HCT116 (cell line): ENCODE measurements around the gene CLCN5. TPM values are rescaled to one million over a fixed set of nuclear protein-coding genes. Genes with fewer than 3 reads are reported as not detected.

Experiments used
- ATAC-seq: fragments of 200-7000 bp; cut with Tn5 transposase; 2 replicates; pipeline ENCODE4 v1.9.1; 2020; ENCODE audit warnings: mild to moderate bottlenecking, moderate library complexity
- BruUV-seq: library from RNA; stranded (reverse); fragments of 400-500 nt; replicated peaks from 2 replicates; lab custom pipeline; 2021; lab: Mats Ljungman, UMichigan
- CTCF ChIA-PET: fragments of 300-600 bp; sonication (Branson Sonifier 250); formaldehyde crosslinking; loops from one replicate; lab custom pipeline; 2021; ENCODE audit warnings: antibody characterized with exemption; lab: Charles Lee
- POLR2A ChIA-PET: fragments of 300-600, 350-600 bp; sonication (Branson Sonifier 250); formaldehyde crosslinking; loops from one replicate; lab custom pipeline; 2021; ENCODE audit warnings: antibody characterized with exemption; lab: Charles Lee
- RAD21 ChIA-PET, 2 experiments: fragments of 300-600 bp; sonication (Branson Sonifier 250); formaldehyde crosslinking; loops; one replicate each; lab custom pipeline; 2023; ENCODE audit warnings: low total read pairs in 2 of 2; ENCODE audit not compliant: uncharacterized antibody in 2 of 2, unreplicated experiment in 2 of 2, low non-redundant PET in 1 of 2; lab: Charles Lee
- DNase-seq: peaks from one replicate; pipeline ENCODE4 v3.0.0-alpha.2; 2010; ENCODE audit warnings: low read depth, low spot score
- H2AFZ ChIP-seq: fragments of 200-600 bp; shearing (Covaris generic), sonication (generic); 2 replicates; pipeline ENCODE4 v1.6.1; 2017; ENCODE audit warnings: low read depth, mixed run types, mixed read lengths, antibody characterized with exemption, low read length; ENCODE audit not compliant: poor library complexity, severe bottlenecking
- H3K27ac ChIP-seq: 2 replicates; pipeline ENCODE4 v1.5.1; 2012; ENCODE audit warnings: low read depth, low read length
- H3K27me3 ChIP-seq: fragments of 200-600 bp; sonication (generic); 2 replicates; pipeline ENCODE4 v1.6.1; 2016; ENCODE audit warnings: mixed run types, low read length, mixed read lengths; ENCODE audit not compliant: insufficient read depth
- H3K36me3 ChIP-seq, 2 experiments: fragments of 200-500 bp in 1 of 2; fragments of 200-600 bp in 1 of 2; sonication (Bioruptor generic) in 1 of 2; sonication (generic) in 1 of 2; 2 replicates each; pipeline versions ENCODE4 v1.5.1 to v1.6.1; 2014 to 2016; ENCODE audit warnings: low read length in 2 of 2, inconsistent platforms in 1 of 2, mixed read lengths in 1 of 2, mixed run types in 1 of 2; ENCODE audit not compliant: insufficient read depth in 2 of 2, control insufficient read depth in 1 of 2
- H3K4me1 ChIP-seq, 2 experiments: fragments of 200-600 bp in 1 of 2; sonication (generic) in 1 of 2; 2 replicates each; pipeline versions ENCODE4 v1.5.1 to v1.6.1; 2012 to 2017; ENCODE audit warnings: low read length in 2 of 2, inconsistent platforms in 1 of 2, mild to moderate bottlenecking in 1 of 2, mixed read lengths in 1 of 2, mixed run types in 1 of 2, moderate library complexity in 1 of 2; ENCODE audit not compliant: insufficient read depth in 2 of 2, control insufficient read depth in 1 of 2
- H3K4me2 ChIP-seq: fragments of 200-600 bp; sonication (generic); 2 replicates; pipeline ENCODE4 v1.6.1; 2017; ENCODE audit warnings: mixed run types, low read length, mixed read lengths
- H3K4me3 ChIP-seq, 2 experiments: fragments of 200-600 bp in 1 of 2; sonication (generic) in 1 of 2; replicated peaks in 1 of 2; 2 replicates each; pipeline ENCODE4 v1.5.1; 2011 to 2016; ENCODE audit warnings: low read length in 2 of 2, control low read depth in 1 of 2, low read depth in 1 of 2, mild to moderate bottlenecking in 1 of 2, mixed read lengths in 1 of 2, mixed run types in 1 of 2
- H3K79me2 ChIP-seq: fragments of 200-600 bp; sonication (generic); 2 replicates; pipeline ENCODE4 v1.6.1; 2017; ENCODE audit warnings: mild to moderate bottlenecking, mixed run types, low read length, moderate library complexity, mixed read lengths; ENCODE audit not compliant: insufficient read depth
- H3K9ac ChIP-seq: fragments of 200-600 bp; sonication (generic); 2 replicates; pipeline ENCODE4 v1.6.1; 2016; ENCODE audit warnings: low read length, mixed read lengths
- H3K9me2 ChIP-seq: fragments of 200-600 bp; sonication (generic), shearing (Covaris generic); 2 replicates; pipeline ENCODE4 v1.6.1; 2017; ENCODE audit warnings: mixed run types, mild to moderate bottlenecking, moderate library complexity; ENCODE audit not compliant: insufficient read depth
- H3K9me3 ChIP-seq, 2 experiments: fragments of 200-500 bp in 1 of 2; fragments of 200-600 bp in 1 of 2; sonication (Bioruptor generic) in 1 of 2; sonication (generic) in 1 of 2; 2 replicates each; pipeline ENCODE4 v1.6.1; 2014 to 2017; ENCODE audit warnings: low read length in 2 of 2, mixed read lengths in 2 of 2, inconsistent platforms in 1 of 2, low read depth in 1 of 2, mild to moderate bottlenecking in 1 of 2, mixed run types in 1 of 2, moderate library complexity in 1 of 2; ENCODE audit not compliant: control insufficient read depth in 1 of 2, insufficient read depth in 1 of 2
- H4K20me1 ChIP-seq: fragments of 200-600 bp; sonication (generic), shearing (Covaris generic); 2 replicates; pipeline ENCODE4 v1.6.1; 2017; ENCODE audit warnings: mixed run types, mild to moderate bottlenecking, moderate library complexity; ENCODE audit not compliant: insufficient read depth
- CBX3 ChIP-seq: IDR thresholded peaks from 2 replicates; pipeline ENCODE4 v1.6.1; 2012; ENCODE audit warnings: low read depth
- CEBPB ChIP-seq: IDR thresholded peaks from 2 replicates; pipeline ENCODE4 v1.6.1; 2012; ENCODE audit warnings: low read depth
- ELF1 ChIP-seq: IDR thresholded peaks from 2 replicates; pipeline ENCODE4 v1.6.1; 2012; ENCODE audit warnings: low read depth, borderline replicate concordance
- EZH2 ChIP-seq: fragments of 200-600 bp; sonication (generic); IDR thresholded peaks from 2 replicates; pipeline ENCODE4 v1.6.1; 2017; ENCODE audit warnings: antibody characterized with exemption, mixed run types
- EZH2phosphoT487 ChIP-seq: fragments of 200-600 bp; IDR thresholded peaks from 2 replicates; pipeline ENCODE4 v1.6.1; 2018; ENCODE audit warnings: antibody characterized with exemption, borderline replicate concordance
- POLR2A ChIP-seq: IDR thresholded peaks from 2 replicates; pipeline ENCODE4 v1.7.0; 2011; ENCODE audit warnings: borderline replicate concordance; ENCODE audit not compliant: insufficient read depth, insufficient read length; ENCODE audit errors: extremely low read depth
- REST ChIP-seq: IDR thresholded peaks from 2 replicates; pipeline ENCODE4 v1.6.1; 2012; ENCODE audit warnings: low read depth
- SIN3A ChIP-seq: IDR thresholded peaks from 2 replicates; pipeline ENCODE4 v1.6.1; 2012; ENCODE audit warnings: low read depth
- YY1 ChIP-seq: IDR thresholded peaks from 2 replicates; pipeline ENCODE4 v1.6.1; 2011; ENCODE audit warnings: low read length, low read depth, moderate library complexity, mild to moderate bottlenecking; ENCODE audit not compliant: insufficient replicate concordance; ENCODE audit errors: extremely low read depth
- ZFX ChIP-seq: fragments of 450-650 bp; IDR thresholded peaks from 2 replicates; pipeline ENCODE4 v1.6.1; 2017
- intact Hi-C: fragments of 100-400 bp; cut with micrococcal nuclease; formaldehyde crosslinking; loops from 2 replicates; pipeline ENCODE4 v1.10.0; 2022
- total RNA-seq: library from RNA; stranded (reverse); gene quantifications from one replicate; pipeline ENCODE4 v1.2.1, GENCODE V29; 2021; ENCODE audit not compliant: unreplicated experiment

CLCN5 gene
- total RNA-seq, 1 experiment from 2014 or later, result 6.1 TPM

- no peaks in the 10 kb centered on the region for H3K27me3 ChIP-seq
- no peak overlapping the region for H3K4me2 ChIP-seq
- DNase-seq, result no peak
- intact Hi-C loops, result no loop called here
- ChIA-PET RAD21 (no interaction called here), CTCF (no interaction called here), POLR2A (no interaction called here)
- H3K4me3 ChIP-seq, result no peak overlapping the region
- H3K9me3 ChIP-seq, result no peaks in the 10 kb centered on the region
- H4K20me1 ChIP-seq, result no peaks in the 10 kb centered on the region
- H2AFZ ChIP-seq, result no peak overlapping the region
- no TSS peak for BruUV-seq
- no peaks in the 10 kb centered on the region for H3K9me2 ChIP-seq
- TF ChIP-seq YY1 (no peak), REST (no peak), SIN3A (no peak), ZFX (no peak), CBX3 (no peak), POLR2A (no peak), ELF1 (no peak), EZH2 (no peak), CEBPB (no peak), EZH2phosphoT487 (no peak)
- ATAC-seq, result no peak
- no peaks in the 10 kb centered on the region for H3K79me2 ChIP-seq
- no peaks in the 10 kb centered on the region for H3K4me1 ChIP-seq
- H3K9ac ChIP-seq, result no peak overlapping the region
- no peaks in the 10 kb centered on the region for H3K36me3 ChIP-seq
- no peak overlapping the region for H3K27ac ChIP-seq
Measured at GRCh38 chrX:50114113-50114512, 191.7 kb downstream of the CLCN5 start.
